Peyer's patch (tissue), 4 donors: ENCODE data around the gene AIG1.

Source experiments
- POLR2A ChIP-seq, 2 donors: fragments of 450-650 bp; IDR thresholded peaks; one replicate each; pipeline ENCODE4 v1.5.1; 2017; ENCODE audit warnings: antibody characterized with exemption in 2 of 2, mild to moderate bottlenecking in 2 of 2, moderate library complexity in 2 of 2
- TF ChIP-seq, protein P1 (sequence below), 6 experiments: fragments of 450-650 bp in 4 of 6; fragments of 200-600 bp in 2 of 6; sonication (generic) in 1 of 6; IDR thresholded peaks; one replicate each; pipeline ENCODE4 v1.5.1; 2017 to 2019; ENCODE audit warnings: antibody characterized with exemption in 6 of 6, mild to moderate bottlenecking in 3 of 6, moderate library complexity in 1 of 6

DNA sequence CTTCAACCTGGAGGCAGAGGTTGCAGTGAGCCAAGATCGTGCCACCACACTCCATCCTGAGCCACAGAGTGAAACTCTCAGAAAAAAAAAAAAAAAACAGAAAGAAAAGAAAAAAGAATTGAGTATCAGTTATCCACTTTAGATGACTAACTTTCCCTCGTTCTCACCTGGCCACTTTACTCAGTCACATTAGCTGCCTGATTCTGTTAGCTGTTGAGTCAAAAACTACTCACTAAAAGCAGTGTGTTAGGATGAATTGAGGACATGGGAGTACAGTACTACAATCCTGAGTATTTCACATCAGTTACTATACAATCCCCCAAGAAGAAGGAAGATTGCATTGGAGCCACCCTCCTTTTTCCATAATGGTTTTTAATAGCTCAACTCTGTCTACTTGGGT is 275.2 kb downstream of the AIG1 start:
- TF ChIP-seq, protein P1, sequence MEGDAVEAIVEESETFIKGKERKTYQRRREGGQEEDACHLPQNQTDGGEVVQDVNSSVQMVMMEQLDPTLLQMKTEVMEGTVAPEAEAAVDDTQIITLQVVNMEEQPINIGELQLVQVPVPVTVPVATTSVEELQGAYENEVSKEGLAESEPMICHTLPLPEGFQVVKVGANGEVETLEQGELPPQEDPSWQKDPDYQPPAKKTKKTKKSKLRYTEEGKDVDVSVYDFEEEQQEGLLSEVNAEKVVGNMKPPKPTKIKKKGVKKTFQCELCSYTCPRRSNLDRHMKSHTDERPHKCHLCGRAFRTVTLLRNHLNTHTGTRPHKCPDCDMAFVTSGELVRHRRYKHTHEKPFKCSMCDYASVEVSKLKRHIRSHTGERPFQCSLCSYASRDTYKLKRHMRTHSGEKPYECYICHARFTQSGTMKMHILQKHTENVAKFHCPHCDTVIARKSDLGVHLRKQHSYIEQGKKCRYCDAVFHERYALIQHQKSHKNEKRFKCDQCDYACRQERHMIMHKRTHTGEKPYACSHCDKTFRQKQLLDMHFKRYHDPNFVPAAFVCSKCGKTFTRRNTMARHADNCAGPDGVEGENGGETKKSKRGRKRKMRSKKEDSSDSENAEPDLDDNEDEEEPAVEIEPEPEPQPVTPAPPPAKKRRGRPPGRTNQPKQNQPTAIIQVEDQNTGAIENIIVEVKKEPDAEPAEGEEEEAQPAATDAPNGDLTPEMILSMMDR (IDR thresholded peaks at IDR 0.05), result no peak
- no peak for TF ChIP-seq POLR2A (IDR thresholded peaks at IDR 0.05)
